H1 (cell line): ENCODE data around the gene KCP. TPM values are rescaled to one million over a fixed set of nuclear protein-coding genes. Genes with fewer than 3 reads are reported as not detected.

Experiments used
- CTCF ChIA-PET: fragments of 300-600 bp; sonication (Branson Sonifier 250); formaldehyde crosslinking; loops from one replicate; lab custom pipeline; 2021; ENCODE audit not compliant: partially characterized antibody; lab: Charles Lee
- POLR2A ChIA-PET: fragments of 300-600 bp; sonication (Branson Sonifier 250); formaldehyde crosslinking; loops from one replicate; lab custom pipeline; 2021; ENCODE audit warnings: inconsistent platforms; ENCODE audit not compliant: partially characterized antibody; lab: Charles Lee
- DNase-seq, 2 experiments: peaks; one replicate each; pipeline versions ENCODE4 v3.0.0 to v3.0.0-alpha.2; 2010 to 2022; ENCODE audit warnings: low spot score in 2 of 2, low read depth in 1 of 2, mixed read lengths in 1 of 2
- FAIRE-seq: peaks from 2 replicates; lab custom pipeline; 2011; peaks lifted over from hg19 to GRCh38; lab: Jason Lieb, UNC
- H2AFZ ChIP-seq: 2 replicates; pipeline ENCODE4 v1.8.1; 2012; ENCODE audit warnings: low read length, inconsistent platforms
- H2AK5ac ChIP-seq: 2 replicates; pipeline ENCODE4 v1.6.1; 2013; ENCODE audit warnings: low read depth, low read length
- H2BK120ac ChIP-seq: replicated peaks from 2 replicates; pipeline ENCODE3; 2013; ENCODE audit warnings: low read depth, low read length, inconsistent platforms
- H2BK12ac ChIP-seq: 2 replicates; pipeline ENCODE4 v1.6.1; 2013; ENCODE audit warnings: low read depth, low read length
- H2BK15ac ChIP-seq: 2 replicates; pipeline ENCODE4 v1.6.1; 2013; ENCODE audit warnings: low read length
- H2BK20ac ChIP-seq: 2 replicates; pipeline ENCODE4 v1.6.1; 2013; ENCODE audit warnings: low read length
- H2BK5ac ChIP-seq: 2 replicates; pipeline ENCODE4 v1.6.1; 2013; ENCODE audit warnings: low read depth, low read length
- H3K14ac ChIP-seq: 2 replicates; pipeline ENCODE4 v1.6.1; 2013; ENCODE audit warnings: inconsistent platforms; ENCODE audit not compliant: insufficient read length
- H3K18ac ChIP-seq: 2 replicates; pipeline ENCODE4 v1.6.1; 2013; ENCODE audit warnings: low read length; ENCODE audit errors: extremely low read depth
- H3K23ac ChIP-seq: 2 replicates; pipeline ENCODE4 v1.6.1; 2013; ENCODE audit warnings: inconsistent platforms; ENCODE audit not compliant: insufficient read length
- H3K23me2 ChIP-seq: 2 replicates; pipeline ENCODE4 v1.6.1; 2013; ENCODE audit warnings: low read depth, low read length
- H3K27ac ChIP-seq: 2 replicates; pipeline ENCODE4 v1.6.1; 2011; ENCODE audit warnings: low read depth, low read length, inconsistent platforms
- H3K27me3 ChIP-seq, 4 experiments: replicated peaks in 1 of 4; 1 replicate in 1 of 4; 2 replicates in 3 of 4; pipeline versions ENCODE4 v1.6.1 to v1.8.1; 2011 to 2013; ENCODE audit warnings: low read length in 3 of 4, mild to moderate bottlenecking in 3 of 4, inconsistent platforms in 2 of 4, mixed read lengths in 2 of 4, moderate library complexity in 1 of 4; ENCODE audit not compliant: control insufficient read depth in 3 of 4, insufficient read depth in 3 of 4; ENCODE audit errors: extremely low read depth in 1 of 4
- H3K36me3 ChIP-seq, 4 experiments: 2 replicates each; pipeline versions ENCODE4 v1.6.1 to v1.8.1; 2011 to 2013; ENCODE audit warnings: mild to moderate bottlenecking in 4 of 4, low read length in 3 of 4, moderate library complexity in 2 of 4, control low read depth in 1 of 4, inconsistent platforms in 1 of 4; ENCODE audit not compliant: insufficient read depth in 4 of 4, control insufficient read depth in 2 of 4
- H3K4ac ChIP-seq: replicated peaks from 2 replicates; pipeline ENCODE3; 2013; ENCODE audit warnings: low read length, low read depth, mixed read lengths, inconsistent platforms; ENCODE audit not compliant: insufficient read length
- H3K4me1 ChIP-seq, 4 experiments: replicated peaks in 1 of 4; 1 replicate in 1 of 4; 2 replicates in 3 of 4; pipeline versions ENCODE4 v1.6.1 to v1.8.1; 2011 to 2013; ENCODE audit warnings: low read length in 3 of 4, inconsistent platforms in 2 of 4, mixed read lengths in 1 of 4; ENCODE audit not compliant: insufficient read depth in 4 of 4, control insufficient read depth in 3 of 4
- H3K4me2 ChIP-seq, 2 experiments: 2 replicates each; pipeline versions ENCODE4 v1.6.1 to v1.8.1; 2011 to 2013; ENCODE audit warnings: low read depth in 2 of 2, low read length in 2 of 2, control low read depth in 1 of 2, inconsistent platforms in 1 of 2, mild to moderate bottlenecking in 1 of 2; ENCODE audit not compliant: insufficient read depth in 1 of 2
- H3K4me3 ChIP-seq, 4 experiments: fragments of 200-600, 300-600 bp in 1 of 4; sonication (generic), shearing (Covaris generic), sonication (Bioruptor Twin) in 1 of 4; 2 replicates each; pipeline versions ENCODE4 v1.5.1 to v1.8.1; 2011 to 2016; ENCODE audit warnings: low read length in 4 of 4, low read depth in 3 of 4, control low read depth in 2 of 4, inconsistent platforms in 2 of 4, mild to moderate bottlenecking in 2 of 4, mixed read lengths in 1 of 4, moderate library complexity in 1 of 4; ENCODE audit not compliant: insufficient read depth in 2 of 4; ENCODE audit errors: extremely low read depth in 1 of 4
- H3K56ac ChIP-seq: replicated peaks from 2 replicates; pipeline ENCODE3; 2013; ENCODE audit warnings: low read depth, mild to moderate bottlenecking, mixed read lengths, low read length, inconsistent platforms; ENCODE audit not compliant: insufficient read length
- H3K79me1 ChIP-seq: 2 replicates; pipeline ENCODE4 v1.6.1; 2013; ENCODE audit warnings: low read depth, low read length, control low read depth
- H3K79me2 ChIP-seq, 2 experiments: 2 replicates each; pipeline versions ENCODE4 v1.6.1 to v1.8.1; 2012 to 2013; ENCODE audit warnings: low read length in 2 of 2, mild to moderate bottlenecking in 2 of 2, inconsistent platforms in 1 of 2; ENCODE audit not compliant: insufficient read depth in 2 of 2, control insufficient read depth in 1 of 2
- H3K9ac ChIP-seq, 4 experiments: replicated peaks in 1 of 4; 1 replicate in 1 of 4; 2 replicates in 3 of 4; pipeline versions ENCODE4 v1.6.1 to v1.8.1; 2011 to 2013; ENCODE audit warnings: low read depth in 3 of 4, low read length in 3 of 4, control low read depth in 2 of 4, mild to moderate bottlenecking in 2 of 4, moderate library complexity in 2 of 4, inconsistent platforms in 1 of 4; ENCODE audit errors: extremely low read depth in 1 of 4
- H3K9me3 ChIP-seq, 2 experiments: 2 replicates each; pipeline versions ENCODE4 v1.6.1 to v1.8.1; 2012 to 2013; ENCODE audit warnings: mild to moderate bottlenecking in 2 of 2, moderate library complexity in 2 of 2, control low read depth in 1 of 2, inconsistent platforms in 1 of 2, low read depth in 1 of 2, low read length in 1 of 2, mixed read lengths in 1 of 2; ENCODE audit not compliant: insufficient read depth in 2 of 2
- H4K20me1 ChIP-seq, 2 experiments: replicated peaks in 1 of 2; 2 replicates each; pipeline versions ENCODE3 to v1.8.1; 2011 to 2013; ENCODE audit warnings: inconsistent platforms in 2 of 2, low read length in 2 of 2, mild to moderate bottlenecking in 1 of 2; ENCODE audit not compliant: insufficient read depth in 2 of 2, control insufficient read depth in 1 of 2
- H4K5ac ChIP-seq: 2 replicates; pipeline ENCODE4 v1.6.1; 2013; ENCODE audit warnings: low read length, low read depth, mixed read lengths, inconsistent platforms; ENCODE audit not compliant: insufficient read length
- H4K8ac ChIP-seq: 2 replicates; pipeline ENCODE4 v1.8.0; 2013; ENCODE audit warnings: mild to moderate bottlenecking, moderate library complexity, low read length, inconsistent platforms; ENCODE audit not compliant: insufficient read depth; ENCODE audit errors: extremely low read depth
- H4K91ac ChIP-seq: replicated peaks from 2 replicates; pipeline ENCODE3; 2013; ENCODE audit warnings: low read length, mixed read lengths, inconsistent platforms; ENCODE audit not compliant: insufficient read length
- JUN ChIP-seq: IDR thresholded peaks from 2 replicates; pipeline ENCODE4 v1.6.1; 2011; ENCODE audit warnings: low read depth, mild to moderate bottlenecking, improper control_type of control experiment, low read length
- JUND ChIP-seq: IDR thresholded peaks from 2 replicates; pipeline ENCODE4 v1.6.1; 2011; ENCODE audit warnings: mild to moderate bottlenecking, improper control_type of control experiment, low read length
- KDM5A ChIP-seq: fragments of 200-600 bp; IDR thresholded peaks from 2 replicates; pipeline ENCODE4 v1.7.1; 2012; ENCODE audit warnings: mild to moderate bottlenecking, low read length, inconsistent platforms, mixed read lengths
- RAD21 ChIP-seq, 2 experiments: IDR thresholded peaks in 1 of 2; conservative IDR thresholded peaks in 1 of 2; 2 replicates each; pipeline ENCODE4 v1.6.1; 2011; ENCODE audit warnings: low read depth in 2 of 2, low read length in 2 of 2, improper control_type of control experiment in 1 of 2, inconsistent platforms in 1 of 2, mild to moderate bottlenecking in 1 of 2, moderate library complexity in 1 of 2
- TCF12 ChIP-seq: IDR thresholded peaks from 2 replicates; pipeline ENCODE4 v1.6.1; 2011; ENCODE audit warnings: low read depth, mild to moderate bottlenecking, low read length
- ZNF274 ChIP-seq: IDR thresholded peaks from 2 replicates; pipeline ENCODE4 v1.7.0; 2012; ENCODE audit warnings: low read length, borderline replicate concordance; ENCODE audit errors: extremely low read depth
- WGBS, 2 experiments: shearing (Covaris generic) in 1 of 2; methylation state at CpG; one replicate each; pipeline versions ENCODE4 v1.1.6 to v1.1.7; 2013 to 2015; ENCODE audit warnings: low lambda C conversion rate in 2 of 2, mixed read lengths in 2 of 2, inconsistent platforms in 1 of 2, low coverage in 1 of 2, missing lambda C conversion rate in 1 of 2; ENCODE audit not compliant: insufficient replicate concordance in 2 of 2, insufficient coverage in 1 of 2, insufficient read length in 1 of 2; ENCODE audit errors: extremely low coverage in 1 of 2, missing lambda C conversion rate in 1 of 2; 5-methylcytosine and 5-hydroxymethylcytosine counted together
- polyA plus RNA-seq, 7 experiments: library from polyadenylated mRNA; depleted of rRNA in 3 of 7; stranded (reverse) in 5 of 7; unstranded in 2 of 7; fragments of >200 nt in 5 of 7; fragments of 200-250 nt in 2 of 7; gene quantifications; 1 replicate in 5 of 7; 2 replicates in 1 of 7; 4 replicates in 1 of 7; pipeline versions ENCODE4 v1.2.1 to v1.2.3, GENCODE V29; 2011 to 2013; ENCODE audit warnings: missing spikeins in 2 of 7, mixed read lengths in 2 of 7
- total RNA-seq: library from RNA; stranded (reverse); fragmentation: NEBNext Ultra II Directional; extraction: Animal tissue kit (Norgen Biotek cat#: 25700); gene quantifications from 2 replicates; pipeline ENCODE4 v1.2.1, GENCODE V29; 2021

The KCP gene
- total and polyA plus RNA-seq, 2 of the 8 experiments (the other 6 are each of a cell fraction or from before 2014, with no cell fraction given): 1.3 to 2.0 TPM

DNA sequence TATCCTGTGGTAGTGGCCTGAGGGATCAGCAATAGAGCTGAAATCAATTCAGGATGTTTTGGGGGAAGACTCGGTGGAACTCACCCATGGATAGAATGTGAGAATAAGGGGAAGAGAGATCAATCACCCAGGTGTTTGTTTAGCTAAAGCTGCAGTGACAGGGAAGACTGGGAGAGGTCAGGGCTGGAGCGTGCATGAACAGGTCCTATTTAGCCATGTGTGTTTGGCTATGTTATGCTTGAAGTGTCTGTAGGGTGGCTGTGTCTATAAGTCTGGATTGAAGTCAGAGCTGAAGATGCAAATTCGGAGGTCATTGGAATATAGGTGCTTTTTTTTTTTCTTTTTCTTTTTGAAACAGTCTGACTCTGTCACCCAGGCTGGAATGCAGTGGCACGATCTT, 43.3 kb downstream of the KCP start:
- H4K5ac ChIP-seq: no peak overlapping the region
- H3K79me1 ChIP-seq: no peaks in the 10 kb centered on the region
- no peak overlapping the region for H3K14ac ChIP-seq
- H3K4ac ChIP-seq: no peak overlapping the region
- no peak overlapping the region for H2BK5ac ChIP-seq
- no peak for DNase-seq
- no peak overlapping the region for H2AFZ ChIP-seq
- no peak for FAIRE-seq
- H2BK12ac ChIP-seq: no peak overlapping the region
- peaks cover 0 to 21% (median 12%) of the 10 kb centered on the region in 4 experiments; a peak in 6 of 7 replicates for H3K4me1 ChIP-seq
- 80% methylated on average over 4 of the region's 4 CpGs; no CpG with 5 or more reads in 1 of the 2 experiments for WGBS, 2 experiments
- no peak overlapping the region for H2BK20ac ChIP-seq
- no peaks in the 10 kb centered on the region for H3K36me3 ChIP-seq
- peaks cover 16% of the 10 kb centered on the region for H3K23me2 ChIP-seq
- no peak overlapping the region for H2BK15ac ChIP-seq
- no peak overlapping the region for H3K27ac ChIP-seq
- H3K4me3 ChIP-seq: no peak overlapping the region
- H2BK120ac ChIP-seq: no peak overlapping the region
- H3K9me3 ChIP-seq: no peaks in the 10 kb centered on the region
- no peak overlapping the region for H3K18ac ChIP-seq
- no peaks in the 10 kb centered on the region for H3K79me2 ChIP-seq
- H3K4me2 ChIP-seq: no peak overlapping the region; a peak in 1 of 4 replicates
- no peak overlapping the region for H4K8ac ChIP-seq
- peaks cover 5 to 41% (median 35%) of the 10 kb centered on the region in 4 experiments for H3K27me3 ChIP-seq
- H2AK5ac ChIP-seq: no peak overlapping the region
- H3K23ac ChIP-seq: no peak overlapping the region
- H4K20me1 ChIP-seq: peaks cover 3 to 20% of the 10 kb centered on the region in 2 experiments
- H3K9ac ChIP-seq: no peak overlapping the region
- H3K56ac ChIP-seq: no peak overlapping the region
- no peak overlapping the region for H4K91ac ChIP-seq
- POLR2A ChIA-PET: interaction anchor here (0.6 to 4.5 kb wide), 6 partner anchors 8 to 408 kb away, joined by 3 to 27 read pairs (median 4); no protein-coding TSS in a partner anchor
- CTCF ChIA-PET: interaction anchor here (1.0 to 10.2 kb wide), 7 partner anchors 10 to 224 kb away, joined by 3 to 148 read pairs (median 5); no protein-coding TSS in a partner anchor
- no peak for TF ChIP-seq TCF12
- TF ChIP-seq JUN: no peak
- no peak for TF ChIP-seq ZNF274
- TF ChIP-seq JUND: no peak
- no peak for TF ChIP-seq RAD21 (IDR thresholded peaks at IDR 0.05 in 1 of 2, conservative IDR thresholded peaks at IDR 0.05 in 1 of 2; ENCODE audit: low read depth in 2 of 2, low read length in 2 of 2)
- TF ChIP-seq KDM5A: no peak
